DMS53 treated with DMSO at 0.1 percent for 48 hours (cell line): ENCODE measurements around the gene RAB27A.
"Not testable (repeated sequence)": the region's sequence is repeated elsewhere in the genome, so short reads cannot be mapped to it uniquely, and the experiment has no call there.

Experiments
- DNase-seq: peaks from one replicate; lab custom pipeline; 2025; ENCODE audit not compliant: unreplicated experiment; lab: John Stamatoyannopoulos, UW

The RAB27A gene

GRCh38 chr15:55282284-55282833, 7.3 kb downstream of the RAB27A start:
- DNase-seq = no peak

DNA sequence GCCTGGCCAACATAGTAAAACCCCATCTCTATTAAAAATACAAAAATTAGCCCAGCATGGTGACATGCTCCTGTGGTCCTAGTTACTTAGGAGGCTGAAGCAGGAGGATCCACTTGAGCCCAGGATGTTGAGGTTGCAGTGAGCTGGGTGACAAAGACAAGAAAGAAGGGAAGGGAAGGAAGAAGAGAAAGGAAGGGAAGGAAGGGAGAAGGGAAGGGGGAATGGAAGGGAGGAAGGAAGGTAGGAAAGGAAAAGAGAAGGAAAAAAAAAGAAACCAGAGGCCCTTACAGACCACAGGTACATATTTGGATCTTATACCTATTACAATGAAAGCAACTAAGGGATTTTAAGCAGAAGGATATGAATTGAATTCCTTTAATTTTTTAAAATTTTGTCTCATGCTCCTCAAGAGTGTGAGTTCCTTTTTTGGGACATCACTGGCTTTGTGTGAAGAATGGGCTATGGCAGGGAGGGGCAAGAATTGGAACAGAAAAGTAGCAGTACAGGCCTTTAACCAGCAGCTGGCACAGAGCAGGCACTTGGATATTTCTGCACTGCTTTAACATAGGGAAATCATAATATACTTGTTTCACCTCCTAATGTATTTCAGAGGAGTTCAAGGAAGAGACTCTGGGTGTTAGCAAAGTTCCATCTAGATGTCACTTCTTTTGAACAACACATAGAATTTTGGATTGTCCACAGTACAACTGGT, 7.9 kb downstream of the RAB27A start:
- DNase-seq = no peak

GRCh38 chr15:55280589-55280988, 9.0 kb downstream of the RAB27A start:
- DNase-seq = not testable (repeated sequence)

DNA sequence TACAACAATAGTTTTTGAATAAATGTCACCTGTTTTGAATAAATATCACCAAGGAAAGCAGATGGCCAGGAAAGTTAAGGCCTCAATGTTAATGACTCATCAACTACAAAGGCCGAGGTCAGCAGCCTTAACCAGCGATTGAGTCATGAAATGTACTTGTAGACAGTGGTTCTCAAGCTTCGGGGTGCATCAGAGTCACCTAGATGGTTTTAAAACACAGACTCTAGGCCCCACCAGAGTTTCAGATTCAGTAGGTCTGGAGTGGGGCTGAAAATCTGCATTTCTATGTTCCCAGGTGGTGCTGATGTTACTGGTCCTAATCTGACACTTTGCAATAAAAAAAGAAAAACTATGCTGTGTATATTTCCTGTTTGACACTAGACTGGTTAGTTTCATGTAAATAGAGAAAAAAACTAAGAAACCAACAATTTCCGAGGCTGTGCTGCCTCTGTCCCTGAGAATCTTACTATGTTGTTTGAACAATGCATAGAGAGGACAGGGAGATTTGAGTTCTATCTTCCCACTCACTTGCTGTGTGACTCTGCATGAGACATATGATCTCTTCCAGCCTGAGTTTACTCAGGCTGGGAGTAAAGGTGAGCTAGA, 9.8 kb downstream of the RAB27A start:
- DNase-seq = peak; percentile 70

- no peak for DNase-seq
Measured at GRCh38 chr15:55279100-55279745, 10.4 kb downstream of the RAB27A start.

- DNase-seq = no peak
Measured at GRCh38 chr15:55277715-55278114, 11.9 kb downstream of the RAB27A start.

- DNase-seq = no peak
Measured at GRCh38 chr15:55277116-55277564, 12.5 kb downstream of the RAB27A start.

DNA sequence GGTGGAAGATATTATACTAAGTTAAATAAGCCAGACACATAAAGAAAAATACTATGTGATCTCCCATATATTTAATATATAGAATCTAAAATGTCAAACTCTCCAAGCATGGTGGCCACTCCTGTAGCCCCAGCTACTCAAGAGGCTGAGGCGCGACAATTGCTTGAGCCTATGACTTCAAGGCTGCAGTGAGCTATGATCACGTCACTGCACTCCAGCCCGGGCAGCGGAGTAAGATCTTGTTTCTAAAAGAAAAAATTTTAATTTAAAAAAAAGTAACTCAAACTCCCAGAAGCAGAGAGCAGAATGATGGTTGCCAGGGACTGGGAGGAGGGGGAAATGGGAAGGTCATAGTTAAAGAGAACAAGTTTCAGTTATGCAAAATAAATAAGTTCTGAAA, 13.3 kb downstream of the RAB27A start:
- DNase-seq = no peak

DNA sequence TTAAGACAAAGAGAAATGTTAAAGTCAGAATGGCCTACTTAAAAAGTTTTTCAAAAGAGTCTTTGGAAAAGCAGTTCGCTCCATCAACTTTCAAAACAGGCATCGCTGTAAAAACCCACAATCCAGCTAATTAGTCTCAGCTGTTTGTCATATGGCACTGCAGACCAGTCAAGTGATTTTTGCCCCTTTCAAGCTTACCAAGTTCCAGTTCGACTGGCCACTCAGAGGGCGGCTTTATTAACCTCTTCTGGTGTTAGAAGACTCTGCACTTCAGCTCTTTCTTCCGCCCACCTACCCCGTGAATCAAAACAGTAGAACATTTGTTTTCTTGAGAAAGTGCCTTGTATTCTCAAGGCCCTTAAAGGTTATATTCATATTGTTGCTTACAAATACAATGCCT, 19.3 kb downstream of the RAB27A start:
- DNase-seq = no peak

DNA sequence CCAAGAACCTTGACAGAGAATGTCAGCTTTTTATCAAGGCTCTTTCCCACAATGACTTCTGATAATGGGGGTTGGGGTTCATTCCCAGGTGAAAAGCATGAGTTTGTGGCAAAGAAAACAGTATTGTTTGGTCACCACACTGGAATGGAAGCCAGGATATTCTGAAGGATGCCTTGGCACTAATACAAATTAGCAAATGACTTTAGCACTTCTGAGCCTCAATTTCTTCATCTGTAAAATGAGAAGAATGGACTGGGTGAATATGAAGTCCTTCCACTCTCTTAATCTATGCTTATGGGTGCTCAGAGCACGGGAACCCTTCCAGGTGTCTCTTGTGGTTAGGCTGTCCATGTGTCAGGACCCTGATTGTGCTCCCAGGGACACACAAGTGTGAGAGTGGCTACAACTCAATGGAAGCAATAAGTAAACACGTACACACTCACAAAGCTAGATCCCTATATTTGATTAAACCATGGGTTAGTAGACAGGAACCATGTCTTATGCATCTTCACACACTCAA, 21.4 kb downstream of the RAB27A start:
- DNase-seq = no peak

- no peak for DNase-seq
Measured at GRCh38 chr15:55267401-55268175, 22.0 kb downstream of the RAB27A start.

DNA sequence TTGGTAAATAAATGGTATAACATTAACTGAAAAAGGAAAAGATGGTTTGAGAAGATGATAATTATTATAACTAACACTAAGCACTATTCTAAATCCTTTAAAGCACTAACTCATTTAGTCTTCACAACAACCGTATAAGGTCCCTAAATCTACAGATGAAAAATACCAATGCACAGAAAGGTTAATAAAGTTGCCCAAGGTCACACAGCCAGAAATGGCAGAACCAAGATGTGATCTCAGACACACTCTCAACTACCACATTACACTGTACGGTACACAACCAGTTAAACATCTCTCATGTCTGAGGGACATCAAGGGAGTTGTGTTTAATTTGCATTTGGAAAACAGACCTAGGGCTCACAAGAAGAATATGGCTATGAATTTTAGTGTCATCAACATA, 23.1 kb downstream of the RAB27A start:
- no peak for DNase-seq

DNA sequence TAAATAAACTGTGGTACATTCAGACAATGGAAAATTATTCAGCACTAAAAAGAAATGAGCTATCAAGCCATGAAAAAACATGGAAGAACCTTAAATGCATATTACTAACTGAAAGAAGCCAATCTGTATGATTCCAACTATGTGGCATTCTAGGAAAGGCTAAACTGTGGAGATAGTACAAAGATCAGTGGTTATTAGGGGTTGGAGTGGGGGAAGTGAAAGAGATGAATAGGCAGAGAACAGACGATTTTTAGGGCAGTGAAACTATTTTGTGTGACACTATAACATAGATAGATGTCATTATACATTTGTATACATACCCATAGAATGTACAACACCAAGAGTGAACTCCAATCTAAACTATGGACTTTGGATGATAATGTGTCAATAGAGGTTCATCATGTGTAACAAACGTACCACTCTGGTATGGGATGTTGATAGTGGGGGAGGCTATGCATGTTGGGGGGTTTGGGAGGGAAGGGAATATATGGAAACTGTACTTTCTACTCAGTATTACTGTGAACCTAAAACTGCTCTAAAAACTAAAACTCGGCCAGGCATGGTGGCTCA, 29.0 kb downstream of the RAB27A start:
- DNase-seq = no peak

DNA sequence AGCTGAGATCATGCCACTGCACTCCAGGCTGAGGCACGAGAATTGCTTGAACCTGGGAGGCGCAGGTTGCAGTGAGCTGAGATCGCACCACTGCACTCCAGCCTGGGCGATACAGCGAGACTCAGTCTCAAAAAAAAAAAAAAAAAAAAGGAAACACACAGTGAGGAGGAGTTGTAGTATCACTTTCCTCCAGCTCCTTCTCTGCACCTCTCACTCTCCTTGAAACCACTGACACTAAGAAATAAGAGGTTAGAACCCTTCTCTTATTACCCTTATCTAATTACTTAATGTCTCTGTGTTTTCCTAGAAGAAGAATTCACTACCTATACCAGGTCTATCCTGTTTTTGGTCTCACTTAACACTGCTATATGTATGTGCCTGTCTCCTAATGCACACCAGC, 31.7 kb downstream of the RAB27A start:
- no peak for DNase-seq

GRCh38 chr15:55257012-55257670, 32.5 kb downstream of the RAB27A start:
- DNase-seq = no peak

GRCh38 chr15:55256281-55257011, 33.2 kb downstream of the RAB27A start:
- DNase-seq = no peak

GRCh38 chr15:55255714-55256113, 33.9 kb downstream of the RAB27A start:
- DNase-seq = no peak

DNA sequence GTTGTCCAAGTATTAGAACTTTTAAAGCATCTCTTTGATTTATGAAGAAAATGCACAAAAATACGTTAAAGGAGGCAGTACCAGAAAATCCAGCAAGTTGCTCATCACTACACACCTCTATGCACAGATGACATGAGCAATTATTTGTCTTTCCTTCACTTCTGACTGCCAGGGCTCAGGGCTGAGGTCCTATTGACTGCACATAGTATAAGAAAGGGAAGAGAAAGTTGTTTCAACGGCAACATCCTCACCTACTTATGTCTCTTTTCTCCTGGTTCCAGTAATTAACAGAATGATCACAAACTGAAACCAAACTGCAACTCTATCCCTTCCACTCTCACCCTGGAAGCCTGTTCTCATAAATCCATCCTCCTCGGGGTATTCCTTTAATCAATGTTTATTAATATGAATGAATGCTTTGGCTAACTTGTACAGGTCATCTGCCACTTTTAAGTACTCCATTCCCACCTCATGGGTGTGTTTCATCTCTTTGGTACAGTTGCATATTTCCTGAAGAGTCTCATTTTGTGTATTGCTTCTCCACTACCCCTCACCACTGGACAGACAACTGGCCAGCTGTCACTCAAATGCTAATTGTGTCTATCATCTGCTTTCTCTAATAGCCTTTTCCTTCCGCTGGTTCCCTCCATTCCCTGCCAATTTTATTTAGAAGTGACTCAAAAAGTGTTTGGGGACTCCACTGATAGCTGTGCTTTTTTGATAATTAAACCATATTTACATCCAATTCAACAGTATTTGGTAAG, 34.5 kb downstream of the RAB27A start:
- no peak for DNase-seq

- DNase-seq = no peak
Measured at GRCh38 chr15:55253580-55253979, 36.0 kb downstream of the RAB27A start.
